HG03175 (cell line): ENCODE measurements around the gene B9D2.
"Not testable (repeated sequence)": the region's sequence is repeated elsewhere in the genome, so short reads cannot be mapped to it uniquely, and the experiment has no call there.

Experiments used
- ATAC-seq: cut with Tn5 transposase; IDR thresholded peaks from one replicate; pipeline ENCODE4 v1.9.1; 2021; ENCODE audit warnings: mild to moderate bottlenecking, moderate library complexity; ENCODE audit not compliant: unreplicated experiment

Gene B9D2

DNA sequence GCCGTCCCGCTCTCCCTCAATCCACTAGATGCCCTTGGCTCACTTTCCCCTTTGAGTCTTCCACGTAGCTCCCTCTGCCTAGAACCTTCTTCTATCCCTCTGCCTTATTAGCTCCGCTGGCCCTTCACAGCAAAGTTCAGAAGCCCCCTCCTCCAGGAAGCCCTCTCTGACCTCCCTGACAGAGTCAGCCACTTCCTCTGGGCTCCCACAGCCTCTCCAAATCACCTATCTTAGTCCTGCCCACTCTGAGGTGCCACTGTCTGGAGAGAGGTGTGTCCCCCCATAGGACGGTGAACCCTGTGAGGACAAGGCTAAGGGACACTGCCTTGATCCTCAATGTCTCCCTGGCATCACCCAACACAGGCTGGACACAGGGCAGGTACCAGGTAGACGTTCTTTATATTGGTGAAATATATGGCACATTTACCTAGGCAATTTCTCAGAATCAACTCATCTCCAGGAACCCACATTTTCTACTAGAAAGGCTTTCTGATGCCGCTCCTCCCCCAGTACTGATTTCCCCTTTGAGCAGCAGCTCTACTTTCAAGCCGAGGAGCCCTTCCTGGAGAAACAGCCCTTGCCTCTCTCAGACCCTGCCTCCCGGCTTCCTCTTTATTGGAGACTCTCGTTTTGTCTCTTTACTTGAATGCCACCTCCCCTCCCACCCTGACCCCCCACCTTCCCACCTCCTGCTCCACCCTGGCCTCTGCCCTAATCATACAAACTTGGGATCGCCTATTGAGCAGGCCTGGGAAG lies 6.8 kb downstream of the B9D2 start:
- ATAC-seq, result no peak

DNA sequence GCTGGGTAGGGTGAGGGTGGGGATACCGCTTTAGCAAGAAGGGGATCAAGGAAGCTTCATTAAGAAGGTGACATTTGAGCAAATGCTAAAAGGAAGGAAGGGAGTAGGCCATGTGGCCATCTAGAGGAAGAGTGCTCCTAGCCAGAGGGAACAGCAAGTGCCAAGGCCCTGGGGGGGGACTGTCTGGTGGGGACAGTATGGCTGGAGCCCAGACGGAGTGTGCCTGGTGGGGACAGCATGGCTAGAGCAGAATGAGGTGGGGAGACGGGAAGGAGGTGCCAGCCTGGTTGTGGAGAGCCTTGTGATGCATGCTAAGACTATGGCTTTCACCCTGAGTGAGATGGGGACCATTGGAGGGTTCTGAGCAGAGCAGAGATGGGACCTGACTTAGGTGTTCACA lies 8.1 kb downstream of the B9D2 start:
- no peak for ATAC-seq

DNA sequence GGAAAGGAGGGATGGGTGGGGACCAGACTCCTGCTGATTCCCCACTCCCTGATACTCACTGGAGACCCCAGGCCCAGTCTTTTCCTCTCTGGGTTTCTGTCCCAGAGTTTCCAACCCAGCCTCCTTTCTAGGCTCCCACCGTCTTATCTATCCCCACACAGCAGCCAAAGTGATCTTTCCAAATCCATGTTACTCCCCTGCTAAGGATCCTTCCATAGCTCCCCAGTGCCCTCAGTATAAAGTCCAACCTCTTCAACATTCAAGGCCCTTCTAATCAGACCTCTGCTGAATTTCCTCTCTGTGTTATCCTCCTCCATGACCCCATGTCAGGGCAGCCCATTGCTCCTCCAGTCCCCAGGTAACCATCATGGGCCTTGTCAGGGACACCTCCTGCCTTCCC lies 8.9 kb downstream of the B9D2 start:
- no peak for ATAC-seq

DNA sequence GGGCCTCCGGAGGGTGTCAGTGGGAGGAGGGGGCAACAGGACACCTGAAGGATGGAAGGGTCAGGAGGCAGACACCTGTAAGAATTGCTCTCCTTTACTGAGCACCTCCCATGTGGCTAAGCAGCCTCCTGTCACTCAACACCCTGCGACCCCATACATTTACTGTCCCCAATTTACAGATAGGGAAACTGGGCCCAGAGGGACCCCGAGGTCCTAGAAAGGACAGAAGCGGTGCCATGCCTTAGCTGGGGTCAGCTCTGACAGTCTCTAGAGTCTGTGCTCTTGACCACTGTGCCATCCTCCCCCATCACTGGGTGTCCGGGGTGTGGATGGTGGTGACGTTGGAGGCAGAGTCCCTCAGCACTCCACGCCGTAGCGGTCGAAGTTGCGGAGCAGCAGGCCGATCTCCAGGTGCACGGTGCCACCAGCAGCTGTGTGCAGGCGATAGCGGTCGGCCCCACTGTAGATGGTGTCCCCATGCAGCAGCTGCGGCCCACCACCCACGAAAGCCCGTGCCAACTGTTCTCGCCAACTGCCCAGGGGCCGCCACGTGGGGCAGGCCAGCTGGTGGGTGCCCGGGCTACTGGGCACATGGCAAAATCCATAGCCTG lies 9.5 kb downstream of the B9D2 start:
- peak; percentile 0 for ATAC-seq

DNA sequence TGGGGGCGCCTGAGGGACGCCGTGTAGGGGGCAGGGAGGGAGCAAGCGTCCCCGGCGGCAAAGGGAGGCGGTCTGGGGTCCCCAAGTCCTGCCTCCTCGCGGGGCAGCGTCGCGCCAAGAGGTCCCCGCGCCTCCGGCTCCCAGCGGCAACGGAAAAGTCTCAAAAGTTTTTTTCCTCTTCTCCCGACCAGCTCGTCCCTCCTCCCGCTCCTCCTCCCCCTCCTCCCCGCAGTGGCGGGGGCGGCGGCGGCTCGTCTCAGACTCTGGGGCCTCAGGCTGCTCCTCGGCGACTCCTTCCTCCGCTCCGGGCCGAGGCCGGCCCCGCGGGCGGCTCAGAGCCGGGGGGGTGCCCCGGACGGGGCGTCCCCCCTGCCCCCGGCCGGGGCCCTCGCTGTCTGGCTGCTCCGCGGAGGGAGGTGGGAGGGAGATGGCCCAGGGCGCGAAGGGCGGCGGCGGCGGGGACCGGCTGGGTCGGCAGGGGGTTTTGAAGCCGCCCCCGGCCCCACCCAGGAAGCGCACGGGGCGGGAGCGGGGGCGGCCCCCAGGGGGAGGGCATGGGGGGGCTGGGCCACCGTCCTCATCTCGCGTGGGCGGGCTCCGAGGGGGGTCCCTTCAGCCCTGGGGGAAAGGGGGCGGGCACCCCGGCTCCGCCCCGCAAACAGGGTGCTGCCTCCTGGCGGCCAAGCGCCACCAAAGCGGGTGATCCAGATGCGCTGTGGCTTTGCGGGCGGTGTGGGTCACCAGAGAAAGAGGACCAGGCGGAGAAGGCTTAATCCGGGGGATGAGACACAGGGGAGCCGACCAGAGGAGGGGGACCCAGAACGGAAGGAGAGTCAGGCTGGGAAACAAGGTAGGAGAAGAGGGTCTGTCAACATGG lies 10.2 kb downstream of the B9D2 start, which contains the start of gene TGFB1:
Gene TGFB1, minus strand, starts transcription at position 457 of the 877 bp plus-strand sequence. CDS start 878 bp downstream, outside the sequence.
- peak; percentile 54 for ATAC-seq

DNA sequence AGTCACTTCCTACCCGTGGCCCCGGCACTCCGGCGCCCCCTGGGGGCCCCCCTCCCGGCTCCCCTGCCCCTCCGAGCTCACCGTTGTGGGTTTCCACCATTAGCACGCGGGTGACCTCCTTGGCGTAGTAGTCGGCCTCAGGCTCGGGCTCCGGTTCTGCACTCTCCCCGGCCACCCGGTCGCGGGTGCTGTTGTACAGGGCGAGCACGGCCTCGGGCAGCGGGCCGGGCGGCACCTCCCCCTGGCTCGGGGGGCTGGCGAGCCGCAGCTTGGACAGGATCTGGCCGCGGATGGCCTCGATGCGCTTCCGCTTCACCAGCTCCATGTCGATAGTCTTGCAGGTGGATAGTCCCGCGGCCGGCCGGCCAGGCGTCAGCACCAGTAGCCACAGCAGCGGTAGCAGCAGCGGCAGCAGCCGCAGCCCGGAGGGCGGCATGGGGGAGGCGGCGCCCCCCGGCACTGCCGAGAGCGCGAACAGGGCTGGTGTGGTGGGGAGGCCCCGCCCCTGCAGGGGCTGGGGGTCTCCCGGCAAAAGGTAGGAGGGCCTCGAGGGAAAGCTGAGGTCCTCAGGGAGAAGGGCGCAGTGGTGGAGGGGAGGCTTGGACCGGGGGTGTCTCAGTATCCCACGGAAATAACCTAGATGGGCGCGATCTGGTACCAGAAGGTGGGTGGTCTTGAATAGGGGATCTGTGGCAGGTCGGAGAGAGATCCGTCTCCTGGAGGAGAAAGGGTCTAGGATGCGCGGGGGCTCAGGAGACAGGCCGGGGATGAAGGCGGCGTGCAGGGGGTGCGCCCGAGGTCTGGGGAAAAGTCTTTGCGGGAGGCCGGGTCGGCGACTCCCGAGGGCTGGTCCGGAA lies 11.1 kb downstream of the B9D2 start:
- ATAC-seq, result no peak

DNA sequence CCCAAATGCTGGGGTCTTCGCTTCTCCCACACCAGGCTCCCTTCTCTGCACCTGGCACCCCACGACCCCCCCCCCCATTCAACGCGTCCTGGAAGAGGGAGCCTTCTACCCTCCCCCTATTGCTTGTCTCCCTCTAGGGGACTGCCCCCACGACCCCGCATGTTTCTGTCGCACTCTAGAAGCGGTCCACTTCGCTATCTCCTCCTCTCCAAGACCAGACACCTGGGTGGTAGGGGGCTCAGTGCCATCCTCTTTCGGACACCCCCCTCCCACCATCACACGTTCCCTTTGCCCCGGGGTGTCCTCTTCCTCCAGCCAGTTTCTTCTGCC lies 11.7 kb downstream of the B9D2 start:
- ATAC-seq, result no peak

DNA sequence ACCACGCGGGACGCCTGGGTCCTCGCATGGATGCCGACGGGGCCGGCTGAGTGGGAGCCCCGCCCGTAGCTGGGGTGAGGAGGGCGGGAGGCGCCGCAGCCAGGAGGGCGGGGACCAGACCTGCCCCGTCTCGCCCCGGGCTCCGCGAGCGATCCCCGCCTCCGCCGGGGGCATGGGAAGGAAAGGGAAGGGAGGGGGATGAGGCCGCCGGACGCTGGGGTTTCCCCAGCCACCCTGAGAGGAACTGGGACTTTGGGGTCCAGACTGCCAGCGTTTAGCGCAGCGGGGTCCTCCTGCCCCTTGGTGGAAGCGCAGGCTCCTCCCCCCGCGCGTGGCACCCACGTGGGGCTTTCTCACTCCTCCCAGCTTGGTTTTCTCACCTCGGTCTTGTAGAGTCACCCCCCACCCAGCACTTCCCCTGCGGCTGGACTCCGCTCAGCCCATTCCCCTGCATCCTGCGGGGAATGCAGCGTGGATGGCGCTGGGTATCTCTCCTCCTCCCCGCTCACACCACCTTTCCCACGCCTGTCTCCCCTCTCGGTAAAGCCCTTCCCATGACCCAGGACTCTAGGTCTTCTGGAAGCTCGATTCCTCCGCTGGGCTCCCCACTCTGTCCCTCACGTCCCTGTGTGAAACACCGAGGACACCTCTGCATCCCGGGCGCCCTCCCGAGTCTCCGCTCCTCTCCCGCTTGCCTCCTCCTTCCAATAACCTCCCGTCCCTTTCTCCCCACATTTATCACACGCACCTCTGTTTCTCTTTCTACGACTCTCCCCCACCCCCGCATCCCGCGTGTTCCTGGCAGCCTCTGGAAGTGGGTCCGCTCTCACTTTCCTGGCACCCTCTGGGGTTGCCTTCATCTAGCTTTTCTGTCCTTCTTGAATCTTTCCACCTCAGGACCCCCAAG lies 12.4 kb downstream of the B9D2 start:
- ATAC-seq, result peak; percentile 37

DNA sequence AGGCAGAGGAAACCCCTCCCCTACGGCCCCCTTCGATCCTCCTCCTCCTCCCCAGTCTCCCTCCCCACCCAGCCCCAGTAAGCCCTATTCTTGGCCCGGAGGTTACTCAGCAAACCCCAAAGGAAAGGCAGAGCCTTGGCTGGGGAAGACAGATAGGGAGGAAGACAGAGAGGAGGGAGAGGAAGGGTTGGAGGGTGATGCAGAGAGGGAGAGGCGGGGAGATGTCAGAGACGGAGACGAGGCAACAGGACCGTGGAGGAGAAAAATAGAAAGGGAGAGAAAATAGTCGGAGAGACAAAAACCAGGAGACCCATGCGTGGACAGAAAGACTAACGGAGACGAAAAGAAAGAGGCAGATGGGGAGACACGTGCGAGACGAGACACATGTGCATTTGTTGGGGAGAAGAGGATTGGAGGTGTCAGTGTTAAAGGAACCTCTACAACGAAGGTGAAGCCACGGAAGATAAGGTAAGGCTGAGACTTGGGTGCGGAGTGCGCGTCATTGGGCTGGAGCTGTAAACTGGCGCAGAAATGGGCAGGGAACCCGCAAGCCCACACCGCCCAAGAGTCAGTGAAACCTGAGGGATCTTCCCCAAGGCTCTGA lies 13.1 kb downstream of the B9D2 start:
- ATAC-seq, result peak; percentile 3

DNA sequence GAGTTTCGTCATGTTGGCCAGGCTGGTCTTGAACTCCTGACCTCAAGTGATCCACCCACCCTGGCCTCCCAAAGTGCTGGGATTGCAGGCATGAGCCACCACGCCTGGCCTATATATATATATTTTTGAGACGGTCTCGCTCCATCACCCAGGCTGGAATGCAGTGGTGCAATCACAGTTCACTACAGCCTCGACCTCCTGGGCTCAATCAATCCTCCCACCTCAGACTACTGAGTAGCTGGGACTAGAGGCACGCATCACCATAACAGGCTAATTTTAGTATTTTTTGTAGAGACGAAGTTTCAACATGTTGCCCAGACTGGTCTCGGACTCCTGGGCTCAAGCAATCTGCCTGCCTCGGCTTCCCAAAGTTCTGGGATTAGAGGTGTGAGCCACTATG lies 17.0 kb downstream of the B9D2 start:
- not testable (repeated sequence) for ATAC-seq

DNA sequence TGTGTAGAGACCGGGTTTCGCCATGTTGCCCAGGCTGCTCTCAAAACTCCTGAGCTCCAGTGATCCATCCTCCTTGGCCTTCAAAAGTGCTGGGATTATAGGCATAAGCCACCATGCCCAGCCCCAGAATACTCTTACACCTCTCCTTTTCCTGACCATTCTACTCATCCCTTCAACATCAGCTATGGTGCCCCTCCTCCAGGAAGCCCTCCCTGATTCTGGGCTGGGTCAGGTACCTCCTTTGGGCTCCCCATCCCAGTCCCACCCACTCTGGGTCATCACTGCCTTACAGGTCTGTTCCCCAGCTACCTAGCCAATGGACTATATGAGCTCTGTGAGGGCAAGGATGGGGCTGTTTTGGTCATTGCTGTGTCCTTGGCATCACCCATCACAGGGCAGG lies 19.8 kb downstream of the B9D2 start:
- ATAC-seq, result no peak

DNA sequence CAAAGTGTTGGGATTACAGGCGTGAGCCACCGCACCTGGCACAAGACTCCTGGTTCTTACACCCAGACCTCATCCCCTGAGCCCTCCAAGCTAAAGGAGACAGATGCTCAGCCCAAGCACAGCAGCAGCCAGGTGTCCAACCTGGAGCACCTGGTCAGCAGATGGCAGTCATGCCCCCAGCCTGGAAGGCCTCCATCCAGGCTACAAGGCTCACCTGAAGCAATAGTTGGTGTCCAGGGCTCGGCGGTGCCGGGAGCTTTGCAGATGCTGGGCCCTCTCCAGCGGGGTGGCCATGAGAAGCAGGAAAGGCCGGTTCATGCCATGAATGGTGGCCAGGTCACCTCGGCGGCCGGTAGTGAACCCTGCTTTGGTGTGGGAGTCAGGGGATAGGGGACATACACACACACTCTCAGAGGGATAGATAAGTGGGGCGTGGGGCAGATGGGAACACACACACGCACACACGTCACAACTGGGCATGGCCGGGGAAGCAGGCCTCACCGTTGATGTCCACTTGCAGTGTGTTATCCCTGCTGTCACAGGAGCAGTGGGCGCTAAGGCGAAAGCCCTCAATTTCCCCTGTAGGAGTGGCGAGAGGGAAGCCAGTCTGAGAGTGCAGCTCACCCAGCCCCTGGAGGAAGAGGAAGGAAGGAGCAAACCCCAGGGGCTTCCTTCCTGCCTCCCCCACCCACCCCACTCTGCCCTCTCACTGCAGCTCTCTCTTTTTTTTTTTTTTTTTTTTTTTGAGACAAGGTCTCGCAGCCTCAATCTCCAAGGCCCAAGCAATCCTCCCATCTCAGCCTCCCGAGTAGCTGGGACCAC lies 22.1 kb downstream of the B9D2 start:
- ATAC-seq, result no peak

DNA sequence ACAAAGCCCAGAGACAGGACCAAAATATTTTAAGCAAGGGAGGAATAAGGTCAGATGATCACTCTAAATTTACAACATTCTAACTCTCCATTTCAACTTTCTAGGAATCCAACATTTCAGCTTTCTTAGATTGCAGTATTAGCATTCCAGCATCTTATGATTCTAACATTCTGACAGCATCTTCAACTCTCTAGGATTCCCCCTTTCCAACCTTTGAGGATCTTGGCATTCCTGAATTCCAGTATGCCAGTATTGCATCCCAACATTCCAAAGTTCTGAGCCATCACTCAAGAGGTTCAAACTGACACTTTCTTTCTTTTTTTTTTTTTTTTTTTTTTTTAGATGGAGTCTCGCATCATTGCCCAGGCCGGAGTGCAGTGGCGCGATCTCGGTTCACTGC lies 24.0 kb downstream of the B9D2 start:
- ATAC-seq, result no peak

DNA sequence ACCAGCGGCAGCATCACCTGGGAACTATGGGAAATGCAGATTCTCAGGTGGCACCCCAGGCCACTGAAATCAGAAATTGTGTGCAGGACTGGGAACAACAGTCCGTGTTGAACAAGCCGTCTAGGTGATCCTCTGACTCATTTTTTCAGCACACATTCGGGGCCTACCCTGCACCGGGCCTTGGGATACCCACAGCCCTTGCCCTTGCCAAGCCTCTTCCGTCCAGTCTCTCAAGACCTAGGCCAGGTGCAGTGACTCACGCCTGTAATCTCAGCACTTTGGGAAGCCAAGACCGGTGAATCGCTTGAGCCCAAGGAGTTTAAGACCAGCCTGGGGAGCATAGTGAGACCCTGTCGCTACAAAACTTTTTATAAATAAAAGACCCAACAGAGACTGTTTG lies 28.5 kb downstream of the B9D2 start:
- ATAC-seq, result no peak

DNA sequence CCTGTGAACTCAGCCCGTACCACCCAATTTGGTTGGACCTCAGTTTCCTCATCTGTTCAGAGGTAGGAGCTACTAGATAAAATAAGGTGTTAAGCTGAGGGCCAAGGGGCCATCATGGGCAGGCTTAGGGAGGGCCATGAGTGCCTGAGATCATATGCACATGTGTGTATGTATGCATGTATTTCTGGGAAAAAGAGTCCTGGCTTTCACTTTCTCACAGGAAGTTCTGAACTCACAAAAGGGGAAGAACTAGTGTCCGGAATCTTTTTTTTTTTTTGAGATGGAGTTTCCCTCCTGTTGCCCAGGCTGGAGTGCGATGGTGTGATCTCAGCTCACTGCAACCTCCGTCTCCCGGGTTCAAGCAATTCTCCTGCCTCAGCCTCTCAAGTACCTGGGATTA lies 29.2 kb downstream of the B9D2 start:
- no peak for ATAC-seq

DNA sequence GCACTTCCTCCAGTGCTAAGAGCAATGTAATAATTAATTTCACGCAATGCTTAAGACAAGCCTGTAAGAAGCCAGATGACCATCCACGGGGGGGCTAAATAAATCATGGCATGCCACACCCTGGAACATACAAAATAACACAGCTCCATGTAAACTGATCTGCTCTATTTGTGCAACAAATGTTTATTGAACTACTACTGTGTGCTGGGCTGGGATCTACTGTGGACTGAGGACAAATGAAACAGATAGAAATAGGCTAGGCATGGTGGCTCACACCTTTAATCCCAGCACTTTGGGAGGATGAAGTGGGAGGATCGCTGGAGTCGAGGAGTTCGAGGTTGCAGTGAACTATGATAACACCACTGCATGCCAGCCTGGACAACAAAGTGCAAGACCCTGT lies 31.5 kb downstream of the B9D2 start:
- no peak for ATAC-seq

DNA sequence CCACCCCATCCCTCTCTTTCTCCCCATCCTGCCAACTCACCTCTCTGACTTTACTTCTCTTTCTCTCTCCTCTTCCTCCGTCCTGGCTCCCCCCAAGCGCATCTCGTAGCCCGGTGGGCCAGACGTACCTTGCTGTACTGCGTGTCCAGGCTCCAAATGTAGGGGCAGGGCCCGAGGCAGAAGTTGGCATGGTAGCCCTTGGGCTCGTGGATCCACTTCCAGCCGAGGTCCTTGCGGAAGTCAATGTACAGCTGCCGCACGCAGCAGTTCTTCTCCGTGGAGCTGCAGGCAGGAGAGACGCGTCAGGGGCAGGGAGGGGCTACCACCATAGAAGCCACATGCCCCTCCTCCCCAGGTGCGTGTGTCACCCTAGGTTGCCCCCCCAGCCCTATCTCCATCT lies 31.9 kb downstream of the B9D2 start:
- ATAC-seq, result no peak

DNA sequence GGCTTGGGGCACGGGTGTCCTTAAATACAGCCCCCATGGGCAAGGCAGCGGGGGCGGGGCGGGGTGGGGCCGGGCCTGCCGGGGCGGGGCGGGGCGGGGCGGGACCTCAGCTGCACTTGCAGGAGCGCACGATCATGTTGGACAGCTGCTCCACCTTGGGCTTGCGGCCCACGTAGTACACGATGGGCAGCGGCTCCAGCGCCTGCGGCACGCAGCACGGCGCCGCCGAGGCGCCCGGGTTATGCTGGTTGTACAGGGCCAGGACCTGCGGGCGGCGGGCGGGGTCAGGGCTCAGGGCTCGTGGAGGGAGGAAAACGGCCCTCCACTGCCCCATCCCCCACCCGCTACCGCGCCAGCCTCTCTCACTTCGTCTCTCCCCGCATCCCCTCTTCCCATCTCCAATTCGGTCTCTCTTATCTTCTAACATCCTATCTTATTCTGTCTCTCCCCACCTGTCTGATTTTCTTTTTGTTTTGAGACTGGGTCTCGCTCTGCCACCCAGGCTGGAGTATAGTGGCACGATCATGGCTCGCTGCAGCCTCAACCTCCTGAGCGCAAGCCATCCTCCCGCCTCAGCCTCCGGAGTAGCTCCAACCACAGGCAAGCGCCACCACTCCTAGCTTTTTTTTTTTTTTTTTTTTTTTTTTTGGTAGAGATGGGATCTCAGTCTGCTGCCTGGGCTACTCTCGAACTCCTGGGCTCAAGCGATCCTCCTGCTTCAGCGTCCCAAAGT lies 32.8 kb downstream of the B9D2 start:
- no peak for ATAC-seq
